Measurements from ENCODE around the gene CREB3L2.

GRCh38 chr7:137919987-137920386 is 81.9 kb downstream of the CREB3L2 start:
- TF ChIP-seq CTCF (IDR thresholded peaks at IDR 0.05; ENCODE audit: insufficient read depth, low read length) (no peak), GABPA (IDR thresholded peaks at IDR 0.05; ENCODE audit: low read depth) (no peak), SPI1 (IDR thresholded peaks at IDR 0.05; ENCODE audit: borderline replicate concordance, low read depth) (no peak), POLR2AphosphoS5 (IDR thresholded peaks at IDR 0.05; ENCODE audit: low read depth) (no peak)

Data from HL-60 (cell line).